Choroid plexus epithelial cell (primary cell): ENCODE results near the gene ELFN1.

Source experiments
- DNase-seq: peaks from one replicate; pipeline ENCODE4 v3.0.0-alpha.2; 2010; ENCODE audit warnings: low read depth
- H3K4me3 ChIP-seq: 2 replicates; pipeline ENCODE4 v1.5.1; 2011; ENCODE audit warnings: low read depth, mild to moderate bottlenecking, control low read depth, low read length, moderate library complexity
- CTCF ChIP-seq: conservative IDR thresholded peaks from 2 replicates; pipeline ENCODE4 v1.5.1; 2011; ENCODE audit warnings: low read depth, mild to moderate bottlenecking, control low read depth, inconsistent platforms, low read length, moderate library complexity

Gene ELFN1

GRCh38 chr7:1642291-1642731, 27.8 kb upstream of the ELFN1 start:
- no peak overlapping the region for H3K4me3 ChIP-seq
- no peak for TF ChIP-seq CTCF
- no peak for DNase-seq

GRCh38 chr7:1643270-1644092, 26.6 kb upstream of the ELFN1 start:
- H3K4me3 ChIP-seq: no peak overlapping the region
- no peak for DNase-seq
- no peak for TF ChIP-seq CTCF

- no peak overlapping the region for H3K4me3 ChIP-seq
- DNase-seq: no peak
Observed at GRCh38 chr7:1644341-1645070, 25.6 kb upstream of the ELFN1 start.

GRCh38 chr7:1645071-1645409, 25.0 kb upstream of the ELFN1 start:
- no peak for TF ChIP-seq CTCF
- no peak for DNase-seq

More at GRCh38 chr7:1644341-1645070, 25.6 kb upstream of the ELFN1 start:
- TF ChIP-seq CTCF: no peak

GRCh38 chr7:1645476-1645875, 24.6 kb upstream of the ELFN1 start:
- no peak for DNase-seq
- no peak for TF ChIP-seq CTCF
- no peak overlapping the region for H3K4me3 ChIP-seq

More at GRCh38 chr7:1645071-1645409, 25.0 kb upstream of the ELFN1 start:
- no peak overlapping the region for H3K4me3 ChIP-seq

- TF ChIP-seq CTCF: no peak
- no peak for DNase-seq
- no peak overlapping the region for H3K4me3 ChIP-seq
Observed at GRCh38 chr7:1646391-1646790, 23.7 kb upstream of the ELFN1 start.
